PC-3 (cell line): ENCODE measurements around the gene RET.

ENCODE experiments used
- EZH2 ChIP-seq: fragments of 300-600 bp; sonication (generic); IDR thresholded peaks from one replicate; pipeline ENCODE4 v1.6.1; 2017; ENCODE audit warnings: antibody characterized with exemption, mild to moderate bottlenecking, low read length; ENCODE audit not compliant: unreplicated experiment
- EZH2phosphoT487 ChIP-seq: fragments of 300-600 bp; sonication (generic); IDR thresholded peaks from 2 replicates; pipeline ENCODE4 v1.6.1; 2018; ENCODE audit warnings: mild to moderate bottlenecking, antibody characterized with exemption, low read length, borderline replicate concordance
- TF ChIP-seq, protein P1 (sequence below): fragments of 300-600 bp; sonication (generic); conservative IDR thresholded peaks from 2 replicates; pipeline ENCODE4 v1.5.1; 2017; ENCODE audit warnings: antibody characterized with exemption, low read depth, mild to moderate bottlenecking, low read length

- TF ChIP-seq, protein P1, sequence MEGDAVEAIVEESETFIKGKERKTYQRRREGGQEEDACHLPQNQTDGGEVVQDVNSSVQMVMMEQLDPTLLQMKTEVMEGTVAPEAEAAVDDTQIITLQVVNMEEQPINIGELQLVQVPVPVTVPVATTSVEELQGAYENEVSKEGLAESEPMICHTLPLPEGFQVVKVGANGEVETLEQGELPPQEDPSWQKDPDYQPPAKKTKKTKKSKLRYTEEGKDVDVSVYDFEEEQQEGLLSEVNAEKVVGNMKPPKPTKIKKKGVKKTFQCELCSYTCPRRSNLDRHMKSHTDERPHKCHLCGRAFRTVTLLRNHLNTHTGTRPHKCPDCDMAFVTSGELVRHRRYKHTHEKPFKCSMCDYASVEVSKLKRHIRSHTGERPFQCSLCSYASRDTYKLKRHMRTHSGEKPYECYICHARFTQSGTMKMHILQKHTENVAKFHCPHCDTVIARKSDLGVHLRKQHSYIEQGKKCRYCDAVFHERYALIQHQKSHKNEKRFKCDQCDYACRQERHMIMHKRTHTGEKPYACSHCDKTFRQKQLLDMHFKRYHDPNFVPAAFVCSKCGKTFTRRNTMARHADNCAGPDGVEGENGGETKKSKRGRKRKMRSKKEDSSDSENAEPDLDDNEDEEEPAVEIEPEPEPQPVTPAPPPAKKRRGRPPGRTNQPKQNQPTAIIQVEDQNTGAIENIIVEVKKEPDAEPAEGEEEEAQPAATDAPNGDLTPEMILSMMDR = no peak
- TF ChIP-seq EZH2phosphoT487 (no peak), EZH2 (no peak)
Observed at GRCh38 chr10:43156590-43157341, 79.9 kb downstream of the RET start.
